Measurements from ENCODE around the gene SFXN5. TPM values are rescaled to one million over a fixed set of nuclear protein-coding genes. Genes with fewer than 3 reads are reported as not detected.
"Not testable (repeated sequence)": the region's sequence is repeated elsewhere in the genome, so short reads cannot be mapped to it uniquely, and the experiment has no call there.

The SFXN5 gene
- total and polyA plus RNA-seq, 2 donors = 9.2 to 11.8 TPM

- H3K4me1 ChIP-seq (ENCODE audit: insufficient read depth) = no peaks in the 10 kb centered on the region
- 91% methylated on average over 5 of the region's 5 CpGs for WGBS
- H3K27ac ChIP-seq (ENCODE audit: low read depth) = no peak overlapping the region
Measured at GRCh38 chr2:73109431-73110167, 38.1 kb upstream of the SFXN5 start.

GRCh38 chr2:73107211-73107926, 35.9 kb upstream of the SFXN5 start:
- WGBS = 70% methylated on average over 12 of the region's 12 CpGs
- Histone ChIP-seq H3K4me1 (ENCODE audit: insufficient read depth) (no peaks in the 10 kb centered on the region), H3K27ac (ENCODE audit: low read depth) (no peak overlapping the region), H3K36me3 (ENCODE audit: insufficient read depth) (no peaks in the 10 kb centered on the region), H3K4me3 (ENCODE audit: low read depth, low read length) (no peak overlapping the region)
- DNase-seq (ENCODE audit: extremely low spot score) = no peak

More at GRCh38 chr2:73109431-73110167, 38.1 kb upstream of the SFXN5 start:
- Histone ChIP-seq H3K4me3 (ENCODE audit: low read depth, low read length) (no peak overlapping the region), H3K36me3 (ENCODE audit: insufficient read depth) (no peaks in the 10 kb centered on the region)
- no peak for DNase-seq (ENCODE audit: extremely low spot score)

- H3K36me3 ChIP-seq (ENCODE audit: insufficient read depth) = no peaks in the 10 kb centered on the region
- H3K27ac ChIP-seq (ENCODE audit: low read depth) = no peak overlapping the region
- no peak for DNase-seq (ENCODE audit: extremely low spot score)
- 84% methylated on average over 3 of the region's 3 CpGs for WGBS
- H3K4me1 ChIP-seq (ENCODE audit: insufficient read depth) = no peaks in the 10 kb centered on the region
- no peak overlapping the region for H3K4me3 ChIP-seq (ENCODE audit: low read depth, low read length)
Measured at GRCh38 chr2:73106791-73107190, 35.3 kb upstream of the SFXN5 start.

- Histone ChIP-seq H3K4me1 (ENCODE audit: insufficient read depth) (no peaks in the 10 kb centered on the region), H3K4me3 (ENCODE audit: low read depth, low read length) (no peak overlapping the region), H3K27ac (ENCODE audit: low read depth) (no peak overlapping the region), H3K36me3 (ENCODE audit: insufficient read depth) (no peaks in the 10 kb centered on the region)
- no peak for DNase-seq (ENCODE audit: extremely low spot score)
- WGBS = 99% methylated on average over 2 of the region's 2 CpGs
Measured at GRCh38 chr2:73105511-73105971, 34.0 kb upstream of the SFXN5 start.

GRCh38 chr2:73104933-73105332, 33.4 kb upstream of the SFXN5 start:
- no peaks in the 10 kb centered on the region for H3K36me3 ChIP-seq (ENCODE audit: insufficient read depth)
- H3K27ac ChIP-seq (ENCODE audit: low read depth) = no peak overlapping the region
- H3K4me1 ChIP-seq (ENCODE audit: insufficient read depth) = no peaks in the 10 kb centered on the region
- 94% methylated on average over 3 of the region's 3 CpGs for WGBS
- DNase-seq (ENCODE audit: extremely low spot score) = no peak
- no peak overlapping the region for H3K4me3 ChIP-seq (ENCODE audit: low read depth, low read length)

GRCh38 chr2:73103018-73103542, 31.6 kb upstream of the SFXN5 start:
- no peaks in the 10 kb centered on the region for H3K36me3 ChIP-seq (ENCODE audit: insufficient read depth)
- DNase-seq (ENCODE audit: extremely low spot score) = no peak
- H3K4me3 ChIP-seq (ENCODE audit: low read depth, low read length) = no peak overlapping the region
- H3K27ac ChIP-seq (ENCODE audit: low read depth) = no peak overlapping the region
- H3K4me1 ChIP-seq (ENCODE audit: insufficient read depth) = no peaks in the 10 kb centered on the region
- WGBS = 52% methylated on average over 2 of the region's 2 CpGs

- Histone ChIP-seq H3K36me3 (ENCODE audit: insufficient read depth) (no peaks in the 10 kb centered on the region), H3K4me1 (ENCODE audit: insufficient read depth) (no peaks in the 10 kb centered on the region), H3K4me3 (ENCODE audit: low read depth, low read length) (no peak overlapping the region), H3K27ac (ENCODE audit: low read depth) (no peak overlapping the region)
- 83% methylated on average over 12 of the region's 12 CpGs for WGBS
- DNase-seq (ENCODE audit: extremely low spot score) = no peak
Measured at GRCh38 chr2:73101626-73102256, 30.2 kb upstream of the SFXN5 start.

- Histone ChIP-seq H3K4me1 (ENCODE audit: insufficient read depth) (no peaks in the 10 kb centered on the region), H3K27ac (ENCODE audit: low read depth) (no peak overlapping the region), H3K4me3 (ENCODE audit: low read depth, low read length) (no peak overlapping the region), H3K36me3 (ENCODE audit: insufficient read depth) (no peaks in the 10 kb centered on the region)
- no peak for DNase-seq (ENCODE audit: extremely low spot score)
- 94% methylated on average over 4 of the region's 4 CpGs for WGBS
Measured at GRCh38 chr2:73100956-73101355, 29.4 kb upstream of the SFXN5 start.

- DNase-seq (ENCODE audit: extremely low spot score) = no peak
- 97% methylated on average over 3 of the region's 3 CpGs for WGBS
- Histone ChIP-seq H3K4me1 (ENCODE audit: insufficient read depth) (no peaks in the 10 kb centered on the region), H3K36me3 (ENCODE audit: insufficient read depth) (no peaks in the 10 kb centered on the region), H3K4me3 (ENCODE audit: low read depth, low read length) (no peak overlapping the region), H3K27ac (ENCODE audit: low read depth) (no peak overlapping the region)
Measured at GRCh38 chr2:73099486-73099885, 28.0 kb upstream of the SFXN5 start.

GRCh38 chr2:73095910-73096309, 24.4 kb upstream of the SFXN5 start:
- no peak for DNase-seq (ENCODE audit: extremely low spot score)
- WGBS = 81% methylated on average over 3 of the region's 3 CpGs
- H3K4me3 ChIP-seq (ENCODE audit: low read depth, low read length) = no peak overlapping the region
- no peak overlapping the region for H3K27ac ChIP-seq (ENCODE audit: low read depth)
- H3K36me3 ChIP-seq (ENCODE audit: insufficient read depth) = no peaks in the 10 kb centered on the region
- no peaks in the 10 kb centered on the region for H3K4me1 ChIP-seq (ENCODE audit: insufficient read depth)

GRCh38 chr2:73093601-73094218, 22.2 kb upstream of the SFXN5 start:
- H3K4me1 ChIP-seq (ENCODE audit: insufficient read depth); DNase-seq (ENCODE audit: extremely low spot score); H3K4me3 ChIP-seq (ENCODE audit: low read depth, low read length); H3K27ac ChIP-seq (ENCODE audit: low read depth); H3K36me3 ChIP-seq (ENCODE audit: insufficient read depth): not testable (repeated sequence)
- WGBS = 88% methylated on average over 17 of the region's 17 CpGs

GRCh38 chr2:73092146-73092783, 20.8 kb upstream of the SFXN5 start:
- H3K4me1 ChIP-seq (ENCODE audit: insufficient read depth) = no peaks in the 10 kb centered on the region
- no peak for DNase-seq (ENCODE audit: extremely low spot score)
- no peaks in the 10 kb centered on the region for H3K36me3 ChIP-seq (ENCODE audit: insufficient read depth)
- H3K27ac ChIP-seq (ENCODE audit: low read depth) = no peak overlapping the region
- 67% methylated on average over 7 of the region's 7 CpGs for WGBS
- no peak overlapping the region for H3K4me3 ChIP-seq (ENCODE audit: low read depth, low read length)

GRCh38 chr2:73091696-73092095, 20.2 kb upstream of the SFXN5 start:
- H3K36me3 ChIP-seq (ENCODE audit: insufficient read depth) = no peaks in the 10 kb centered on the region
- DNase-seq (ENCODE audit: extremely low spot score) = no peak
- no peak overlapping the region for H3K4me3 ChIP-seq (ENCODE audit: low read depth, low read length)
- 92% methylated on average over 11 of the region's 11 CpGs for WGBS
- H3K4me1 ChIP-seq (ENCODE audit: insufficient read depth) = no peaks in the 10 kb centered on the region
- H3K27ac ChIP-seq (ENCODE audit: low read depth) = no peak overlapping the region
